AML-193 (cell line): ENCODE data around the gene GLI2.

ENCODE experiments used
- DNase-seq, 2 experiments: peaks; one replicate each; lab custom pipeline; 2025; lab: John Stamatoyannopoulos, UW

GLI2 gene

GRCh38 chr2:120715353-120715752 lies 20.3 kb upstream of the GLI2 start:
- DNase-seq: no peak

- no peak for DNase-seq
These were observed 19.7 kb upstream of the GLI2 start for GRCh38 chr2:120715941-120716340.

- no peak for DNase-seq
These were observed 18.8 kb upstream of the GLI2 start for GRCh38 chr2:120716641-120717585.

GRCh38 chr2:120719491-120719890 lies 16.2 kb upstream of the GLI2 start:
- no peak for DNase-seq

GRCh38 chr2:120720231-120720630 lies 15.4 kb upstream of the GLI2 start:
- DNase-seq: no peak

GRCh38 chr2:120720746-120721375 lies 14.8 kb upstream of the GLI2 start:
- DNase-seq: no peak

- no peak for DNase-seq
These were observed 13.5 kb upstream of the GLI2 start for GRCh38 chr2:120722246-120722567.

GRCh38 chr2:120722568-120723421 lies 12.9 kb upstream of the GLI2 start:
- DNase-seq: no peak

GRCh38 chr2:120726245-120726644 lies 9.4 kb upstream of the GLI2 start:
- no peak for DNase-seq

GRCh38 chr2:120729406-120730399 lies 6.0 kb upstream of the GLI2 start:
- no peak for DNase-seq

- DNase-seq: no peak
These were observed 4.5 kb upstream of the GLI2 start for GRCh38 chr2:120731175-120731574.

- DNase-seq: no peak
These were observed 3.0 kb upstream of the GLI2 start for GRCh38 chr2:120732506-120733237.

- no peak for DNase-seq
These were observed 2.3 kb upstream of the GLI2 start for GRCh38 chr2:120733238-120733932.

GRCh38 chr2:120734930-120735651 lies 577 bp upstream of the GLI2 start:
- DNase-seq: no peak

- DNase-seq: no peak
These were observed 545 bp downstream of the GLI2 start for GRCh38 chr2:120736202-120736623.

- DNase-seq: no peak
These were observed 1.1 kb downstream of the GLI2 start for GRCh38 chr2:120736624-120737339.

- no peak for DNase-seq
These were observed 1.9 kb downstream of the GLI2 start for GRCh38 chr2:120737340-120738101.

GRCh38 chr2:120738117-120738516 lies 2.4 kb downstream of the GLI2 start:
- no peak for DNase-seq
